Kidney tubule cell (primary cell): ENCODE measurements around the gene NUDC.
A peak's percentile ranks its signal among the peaks of the same experiment; 100 is the strongest.

ENCODE experiments used
- DNase-seq: peaks from one replicate; pipeline ENCODE4 v3.0.0-alpha.2; 2018; ENCODE audit warnings: low spot score

The NUDC gene

GRCh38 chr1:26991310-26992116 is 70.0 kb downstream of the NUDC start:
- peak; percentile 87 for DNase-seq

GRCh38 chr1:26993237-26994019 is 71.9 kb downstream of the NUDC start, which contains the start of gene TRNP1:
Gene TRNP1 (plus strand): TSS chr1:26993692. CDS start chr1:26993787, 95 bp downstream.
- peak; percentile 92 for DNase-seq

- DNase-seq = peak; percentile 27
Measured at GRCh38 chr1:26994020-26994786, 72.7 kb downstream of the NUDC start.

- DNase-seq = peak; percentile 71
Measured at GRCh38 chr1:26994787-26995517, 73.4 kb downstream of the NUDC start.

- DNase-seq = peak; percentile 80
Measured at GRCh38 chr1:26996024-26996423, 74.5 kb downstream of the NUDC start.
